ENCODE measurements around the gene CARD8.
A peak's percentile ranks its signal among the peaks of the same experiment; 100 is the strongest.

CARD8 gene

DNA sequence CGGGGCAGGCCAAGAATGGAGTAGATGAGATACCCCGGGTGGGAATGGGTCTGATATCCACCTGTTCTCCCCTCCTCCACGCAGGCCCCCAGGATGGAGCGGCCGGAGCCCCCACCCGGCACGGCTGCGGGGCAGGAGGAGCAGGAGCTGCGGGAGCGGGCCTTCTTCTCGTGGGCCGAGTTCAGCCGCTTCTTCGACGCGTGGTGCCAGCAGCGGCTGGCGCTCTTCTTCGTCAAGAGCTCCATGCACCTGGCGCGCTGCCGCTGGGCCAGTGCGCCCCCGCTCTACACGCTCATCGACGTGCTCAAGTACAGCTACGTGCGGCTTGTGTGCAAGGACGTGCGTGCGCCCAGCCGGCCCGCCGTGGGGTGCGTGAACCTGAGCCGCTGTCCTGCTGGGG, 84.0 kb downstream of the CARD8 start:
- H3K4me3 ChIP-seq (ENCODE audit: control insufficient read depth, low read depth, low read length), result no peak overlapping the region
- DNase-seq (ENCODE audit: low read depth), result no peak
- no peak for TF ChIP-seq CTCF (IDR thresholded peaks at IDR 0.05; ENCODE audit: control insufficient read depth, insufficient read depth, low read depth, low read length, missing control alignments)

- DNase-seq (ENCODE audit: low read depth), result no peak
- TF ChIP-seq CTCF (IDR thresholded peaks at IDR 0.05; ENCODE audit: control insufficient read depth, insufficient read depth, low read depth, low read length, missing control alignments), result no peak
- H3K4me3 ChIP-seq (ENCODE audit: control insufficient read depth, low read depth, low read length), result peak overlapping the region; percentile 97
Measured at GRCh38 chr19:48170817-48171347, 84.8 kb downstream of the CARD8 start.

DNA sequence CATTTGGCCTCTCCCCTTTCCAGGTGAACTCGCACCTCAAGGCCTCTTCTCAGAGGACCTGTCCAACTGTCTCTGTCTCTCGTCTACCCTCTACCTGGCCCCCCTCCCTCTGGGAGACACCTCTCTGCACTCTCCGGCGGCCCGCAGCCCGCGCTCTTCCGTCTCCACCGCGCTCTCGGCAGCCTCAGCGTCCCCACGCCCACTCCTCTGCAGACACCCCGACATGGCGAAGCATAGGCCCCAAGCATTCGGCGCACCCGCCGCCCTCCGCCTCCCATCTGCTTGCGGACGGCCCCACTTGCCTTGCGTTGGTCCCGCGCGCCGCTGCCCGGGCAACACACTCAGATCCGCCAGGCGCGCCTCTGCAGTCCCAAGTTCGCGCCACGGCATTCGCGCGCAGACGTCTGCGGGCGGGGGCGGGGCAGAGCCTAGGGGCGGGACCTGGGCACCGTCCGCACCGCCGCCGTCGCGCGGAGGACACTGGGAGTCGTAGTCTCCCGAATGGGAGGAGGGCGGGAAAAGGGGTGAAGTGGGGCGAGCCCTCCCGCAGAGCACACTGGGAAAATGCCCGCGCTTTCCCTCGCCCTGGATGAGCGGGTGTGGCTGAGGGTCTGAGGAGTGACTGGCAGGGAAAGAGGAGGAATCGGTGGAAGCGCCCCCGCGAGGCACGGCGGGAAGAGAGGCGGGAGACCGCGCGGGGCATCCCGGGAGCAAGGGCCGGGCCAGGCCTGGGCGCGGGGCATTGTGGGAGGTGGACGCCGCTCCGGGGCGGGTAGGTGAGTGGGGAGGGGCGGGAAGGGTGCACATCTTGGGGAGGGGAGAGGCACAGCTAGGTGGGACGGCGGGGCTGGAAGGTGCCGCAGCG, 85.5 kb downstream of the CARD8 start, which contains the start of the genes LIG1 and ZSWIM9:
LIG1 (minus strand) TSS at position 406 of the 865 bp plus-strand sequence. CDS start 4,778 bp downstream, outside the sequence.
ZSWIM9 (plus strand) TSS at position 742 of the 865 bp plus-strand sequence. CDS start 1,123 bp downstream, outside the sequence.
- peak; percentile 79 for DNase-seq (ENCODE audit: low read depth)
- no peak for TF ChIP-seq CTCF (IDR thresholded peaks at IDR 0.05; ENCODE audit: control insufficient read depth, insufficient read depth, low read depth, low read length, missing control alignments)
- peak within 1 kb of the TSS; percentile 97 for H3K4me3 ChIP-seq (ENCODE audit: control insufficient read depth, low read depth, low read length)

DNA sequence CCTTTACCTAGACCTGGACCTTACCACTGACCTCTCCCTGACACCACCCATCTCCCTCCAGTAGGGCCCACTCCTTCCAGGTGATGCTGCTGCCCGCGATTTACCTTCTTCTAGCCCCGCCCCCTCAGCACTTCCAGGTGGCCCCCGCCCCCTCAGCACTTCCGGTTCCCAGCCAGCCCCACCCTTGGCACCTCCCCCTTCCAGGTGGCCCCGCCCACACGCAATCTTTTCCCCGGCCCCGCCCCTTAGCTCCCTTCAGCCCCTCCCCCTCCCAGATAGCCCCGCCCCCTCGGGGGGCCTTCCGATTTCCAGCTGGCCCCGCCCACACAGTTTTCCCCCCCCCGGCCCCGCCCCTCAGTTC, 86.2 kb downstream of the CARD8 start:
- no peak for DNase-seq (ENCODE audit: low read depth)
- peak overlapping the region; percentile 97 for H3K4me3 ChIP-seq (ENCODE audit: control insufficient read depth, low read depth, low read length)

GRCh38 chr19:48168689-48169088, 87.0 kb downstream of the CARD8 start:
- TF ChIP-seq CTCF (IDR thresholded peaks at IDR 0.05; ENCODE audit: control insufficient read depth, insufficient read depth, low read depth, low read length, missing control alignments), result no peak
- no peak for DNase-seq (ENCODE audit: low read depth)
- no peak overlapping the region for H3K4me3 ChIP-seq (ENCODE audit: control insufficient read depth, low read depth, low read length)

More for the DNA sequence above, 86.2 kb downstream of the CARD8 start:
- no peak for TF ChIP-seq CTCF (IDR thresholded peaks at IDR 0.05; ENCODE audit: control insufficient read depth, insufficient read depth, low read depth, low read length, missing control alignments)

GRCh38 chr19:48158210-48158790, 97.4 kb downstream of the CARD8 start:
- no peak for DNase-seq (ENCODE audit: low read depth)
- no peak overlapping the region for H3K4me3 ChIP-seq (ENCODE audit: control insufficient read depth, low read depth, low read length)
- TF ChIP-seq CTCF (IDR thresholded peaks at IDR 0.05; ENCODE audit: control insufficient read depth, insufficient read depth, low read depth, low read length, missing control alignments), result no peak

Data from AG09309 (cell line).